Activated B cell treated with CpG ODN at 0.5 μM for 24 hours (primary cell): ENCODE data around the gene ACKR3. TPM values are rescaled to one million over a fixed set of nuclear protein-coding genes. Genes with fewer than 3 reads are reported as not detected.

Experiments
- ATAC-seq: fragments of 200-7000 bp; cut with Tn5 transposase; one replicate; pipeline ENCODE4 v1.10.0; 2021; ENCODE audit warnings: low read depth, mild to moderate bottlenecking, moderate library complexity
- CTCF ChIA-PET: fragments of 350-600 bp; sonication (Branson Sonifier 250); formaldehyde crosslinking; loops from one replicate; lab custom pipeline; 2021; ENCODE audit warnings: antibody characterized with exemption; lab: Charles Lee
- POLR2A ChIA-PET: fragments of 350-600 bp; sonication (Branson Sonifier 250); formaldehyde crosslinking; loops from one replicate; lab custom pipeline; 2021; ENCODE audit warnings: antibody characterized with exemption; lab: Charles Lee
- DNase-seq: peaks from one replicate; pipeline ENCODE4 v3.0.0; 2022
- H3K27ac Mint-ChIP-seq: one replicate; pipeline ENCODE4 v1.8.0; 2020; ENCODE audit warnings: mixed read lengths
- H3K27me3 Mint-ChIP-seq: one replicate; pipeline ENCODE4 v1.8.0; 2021; ENCODE audit warnings: mixed read lengths
- H3K36me3 Mint-ChIP-seq: one replicate; pipeline ENCODE4 v1.8.0; 2021; ENCODE audit warnings: low read depth, mixed read lengths
- H3K4me1 Mint-ChIP-seq: one replicate; pipeline ENCODE4 v1.8.0; 2021; ENCODE audit warnings: mixed read lengths
- H3K4me3 Mint-ChIP-seq: one replicate; pipeline ENCODE4 v1.8.0; 2020; ENCODE audit warnings: mild to moderate bottlenecking, mixed read lengths
- H3K9me3 Mint-ChIP-seq: one replicate; pipeline ENCODE4 v1.8.0; 2020; ENCODE audit warnings: mixed read lengths
- intact Hi-C: fragments of 100-400 bp; cut with micrococcal nuclease; formaldehyde crosslinking; loops from one replicate; pipeline ENCODE4 v1.15.1; 2024
- total RNA-seq: library from RNA; stranded (reverse); gene quantifications from 2 replicates; pipeline ENCODE4 v1.2.3, GENCODE V29; 2022
- TF ChIP-seq, protein P1 (sequence below): fragments of 200-600 bp; IDR thresholded peaks from one replicate; pipeline ENCODE4 v1.8.0; 2022; ENCODE audit warnings: antibody characterized with exemption, mild to moderate bottlenecking

Gene ACKR3
- total RNA-seq, 1 donor from 2014 or later: 6.6 TPM

DNA sequence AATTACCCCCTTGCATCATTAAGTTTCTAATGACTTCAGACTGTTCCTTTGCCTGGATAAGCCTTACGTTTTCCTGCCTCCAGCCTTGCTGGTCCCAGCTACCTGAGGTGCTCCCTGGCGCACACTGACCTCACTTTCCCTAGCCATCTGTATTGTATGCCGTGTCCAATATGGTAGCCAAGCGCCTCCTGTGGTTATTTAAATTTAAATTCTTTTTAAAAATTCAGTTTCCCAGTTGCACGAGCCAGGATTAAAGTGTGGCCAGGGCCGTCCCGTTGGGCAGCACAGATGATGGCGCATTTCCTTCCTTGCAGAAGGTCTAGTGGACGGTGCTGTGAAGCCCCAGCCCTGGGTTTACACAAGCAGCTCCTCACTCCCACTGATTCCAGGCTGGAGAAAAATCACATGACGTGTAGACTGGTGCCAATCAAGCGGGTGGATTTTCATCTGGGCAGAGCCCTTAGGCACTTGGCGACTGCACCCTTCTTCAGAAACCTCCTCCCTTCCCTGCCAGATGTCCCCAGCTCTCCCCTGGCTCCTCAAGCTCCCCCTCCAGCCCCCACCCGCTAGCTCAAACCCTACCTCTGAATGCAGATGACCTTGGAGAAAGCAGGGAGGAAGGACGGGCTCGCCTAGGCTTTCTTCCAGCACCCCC, 33.9 kb downstream of the ACKR3 start:
- no peaks in the 10 kb centered on the region for H3K9me3 Mint-ChIP-seq
- TF ChIP-seq, protein P1, sequence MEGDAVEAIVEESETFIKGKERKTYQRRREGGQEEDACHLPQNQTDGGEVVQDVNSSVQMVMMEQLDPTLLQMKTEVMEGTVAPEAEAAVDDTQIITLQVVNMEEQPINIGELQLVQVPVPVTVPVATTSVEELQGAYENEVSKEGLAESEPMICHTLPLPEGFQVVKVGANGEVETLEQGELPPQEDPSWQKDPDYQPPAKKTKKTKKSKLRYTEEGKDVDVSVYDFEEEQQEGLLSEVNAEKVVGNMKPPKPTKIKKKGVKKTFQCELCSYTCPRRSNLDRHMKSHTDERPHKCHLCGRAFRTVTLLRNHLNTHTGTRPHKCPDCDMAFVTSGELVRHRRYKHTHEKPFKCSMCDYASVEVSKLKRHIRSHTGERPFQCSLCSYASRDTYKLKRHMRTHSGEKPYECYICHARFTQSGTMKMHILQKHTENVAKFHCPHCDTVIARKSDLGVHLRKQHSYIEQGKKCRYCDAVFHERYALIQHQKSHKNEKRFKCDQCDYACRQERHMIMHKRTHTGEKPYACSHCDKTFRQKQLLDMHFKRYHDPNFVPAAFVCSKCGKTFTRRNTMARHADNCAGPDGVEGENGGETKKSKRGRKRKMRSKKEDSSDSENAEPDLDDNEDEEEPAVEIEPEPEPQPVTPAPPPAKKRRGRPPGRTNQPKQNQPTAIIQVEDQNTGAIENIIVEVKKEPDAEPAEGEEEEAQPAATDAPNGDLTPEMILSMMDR: no peak
- intact Hi-C loops: no loop called here
- H3K36me3 Mint-ChIP-seq: no peaks in the 10 kb centered on the region
- H3K4me3 Mint-ChIP-seq: no peak overlapping the region
- POLR2A ChIA-PET: no interaction called here
- no peak overlapping the region for H3K27ac Mint-ChIP-seq
- peaks cover 7% of the 10 kb centered on the region for H3K4me1 Mint-ChIP-seq
- ATAC-seq (no peak), DNase-seq (no peak)
- H3K27me3 Mint-ChIP-seq: peaks cover 32% of the 10 kb centered on the region
- CTCF ChIA-PET: no interaction called here

DNA sequence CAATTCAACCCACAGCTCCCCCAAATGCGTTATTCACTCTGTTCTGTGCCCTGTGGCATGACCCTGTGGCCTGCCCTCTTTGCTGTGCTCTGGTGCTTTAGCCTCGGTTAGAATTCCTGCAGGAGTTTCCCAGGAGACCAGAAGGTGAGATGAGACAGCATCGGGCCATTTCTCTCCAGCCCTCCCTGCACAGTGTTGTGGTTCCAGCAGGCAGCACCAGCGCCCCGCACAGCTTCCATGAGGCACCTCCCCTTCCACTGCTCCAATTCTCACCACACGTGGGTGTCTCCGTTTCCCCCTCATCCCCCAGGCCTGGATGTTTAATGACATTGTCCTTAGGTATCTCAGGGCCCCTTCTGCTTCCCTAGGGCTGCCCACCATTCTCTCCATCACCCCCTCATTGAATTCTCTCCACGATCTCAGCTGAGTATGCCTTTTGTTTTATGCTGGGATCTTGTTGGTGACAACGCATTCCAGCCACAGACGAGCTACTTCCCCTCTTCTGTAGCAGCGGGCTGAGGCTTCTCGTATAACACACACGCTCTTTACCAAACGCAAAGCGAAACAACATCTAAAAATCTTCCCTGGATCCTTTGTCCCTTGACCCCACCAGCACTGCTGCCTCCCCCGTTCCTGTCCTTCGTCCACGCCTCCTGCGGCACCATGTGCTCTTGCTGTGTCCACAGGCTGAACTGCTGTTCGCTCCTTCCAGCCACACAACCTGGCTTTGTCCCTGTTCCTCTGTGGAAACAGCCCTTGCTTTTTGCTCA, 35.1 kb downstream of the ACKR3 start:
- Mint-ChIP-seq H3K27ac (no peak overlapping the region), H3K36me3 (no peaks in the 10 kb centered on the region), H3K9me3 (no peaks in the 10 kb centered on the region), H3K4me1 (peaks cover 7% of the 10 kb centered on the region), H3K4me3 (no peak overlapping the region), H3K27me3 (peaks cover 40% of the 10 kb centered on the region)
- ATAC-seq (no peak), DNase-seq (no peak)
- ChIA-PET POLR2A (no interaction called here), CTCF (no interaction called here)
- intact Hi-C loops: no loop called here
- TF ChIP-seq, protein P1: no peak

DNA sequence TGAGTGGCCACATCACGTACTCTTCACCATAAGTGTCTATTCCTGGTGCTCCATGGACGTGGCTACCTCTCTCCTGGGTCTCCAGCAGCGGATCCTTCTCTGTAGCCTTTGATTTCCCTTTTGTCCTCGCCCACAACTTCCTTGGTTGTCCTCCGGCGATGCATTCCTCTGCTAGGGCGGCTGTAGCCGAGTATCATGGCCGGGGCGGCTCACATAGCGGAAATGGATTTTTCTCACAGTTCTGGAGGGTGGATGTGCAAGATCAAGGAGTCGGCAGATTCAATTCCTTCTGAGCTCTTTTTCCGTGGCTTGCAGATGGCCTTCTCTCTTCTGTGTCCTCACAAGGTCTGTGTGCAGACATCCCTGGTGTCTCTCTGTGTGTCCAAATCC, 35.7 kb downstream of the ACKR3 start:
- intact Hi-C loops: no loop called here
- H3K4me1 Mint-ChIP-seq: peaks cover 7% of the 10 kb centered on the region
- ATAC-seq (no peak), DNase-seq (no peak)
- TF ChIP-seq, protein P1: no peak
- H3K4me3 Mint-ChIP-seq: no peak overlapping the region
- peaks cover 39% of the 10 kb centered on the region for H3K27me3 Mint-ChIP-seq
- POLR2A ChIA-PET: no interaction called here
- CTCF ChIA-PET: no interaction called here
- no peaks in the 10 kb centered on the region for H3K9me3 Mint-ChIP-seq
- H3K27ac Mint-ChIP-seq: no peak overlapping the region
- H3K36me3 Mint-ChIP-seq: no peaks in the 10 kb centered on the region

DNA sequence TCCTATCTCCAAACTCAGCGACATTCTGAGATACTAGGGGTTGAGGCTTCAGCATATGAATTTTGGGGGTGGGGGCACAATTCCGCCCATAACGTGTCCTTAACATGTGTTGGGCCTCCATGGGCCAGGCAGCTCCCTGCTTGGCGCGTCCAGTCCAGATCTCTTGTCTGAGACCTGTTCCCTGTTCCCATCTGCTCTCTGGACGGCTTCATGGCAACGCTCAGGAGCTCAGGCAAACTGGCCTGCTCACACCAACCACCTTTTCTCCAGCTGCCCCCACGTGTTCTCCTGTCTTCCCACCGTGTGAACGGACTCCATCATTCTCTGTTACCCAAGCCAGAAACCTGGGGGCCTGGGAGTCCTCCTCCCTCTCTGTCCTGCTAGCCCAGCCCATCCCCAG, 36.4 kb downstream of the ACKR3 start:
- intact Hi-C loops: no loop called here
- ATAC-seq (no peak), DNase-seq (no peak)
- H3K27me3 Mint-ChIP-seq: peaks cover 36% of the 10 kb centered on the region
- ChIA-PET POLR2A (no interaction called here), CTCF (no interaction called here)
- no peaks in the 10 kb centered on the region for H3K36me3 Mint-ChIP-seq
- H3K4me1 Mint-ChIP-seq: peaks cover 7% of the 10 kb centered on the region
- no peak overlapping the region for H3K4me3 Mint-ChIP-seq
- TF ChIP-seq, protein P1: no peak
- H3K27ac Mint-ChIP-seq: no peak overlapping the region
- no peaks in the 10 kb centered on the region for H3K9me3 Mint-ChIP-seq

DNA sequence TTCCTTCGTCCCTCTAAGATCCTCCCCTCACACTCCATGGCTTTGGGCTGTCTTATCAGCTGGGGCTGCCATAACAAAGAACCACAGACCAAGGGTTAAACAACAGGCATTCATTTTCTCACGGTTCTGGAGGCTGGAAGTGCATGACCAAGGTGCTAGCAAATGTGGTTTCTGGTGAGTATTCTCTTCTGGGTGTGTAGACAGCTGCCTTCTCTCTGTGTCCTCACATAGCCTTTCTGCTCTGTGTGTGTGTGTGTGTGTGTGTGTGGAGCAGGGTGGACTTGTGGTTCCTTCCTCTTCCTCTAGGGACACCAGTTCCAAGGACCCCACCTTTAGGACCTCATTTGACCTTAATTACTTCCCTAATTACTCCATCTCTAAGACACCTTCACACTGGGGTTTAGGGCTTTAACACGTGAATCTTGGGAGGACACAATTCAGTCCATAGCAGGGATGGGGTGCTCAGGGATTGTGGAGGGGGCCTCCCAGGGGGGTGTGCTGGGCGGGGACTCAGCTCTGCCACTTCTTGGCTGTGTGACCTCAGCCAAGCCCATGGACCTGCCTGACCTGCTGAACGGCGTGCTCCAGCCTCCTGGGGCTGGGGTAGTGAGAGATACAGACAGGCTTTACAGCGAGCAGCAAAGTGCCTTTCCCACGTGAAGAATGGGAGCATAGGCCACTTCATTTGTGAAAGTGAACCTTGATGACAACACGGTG, 38.0 kb downstream of the ACKR3 start:
- TF ChIP-seq, protein P1: no peak
- ChIA-PET POLR2A (no interaction called here), CTCF (no interaction called here)
- Mint-ChIP-seq H3K4me1 (no peaks in the 10 kb centered on the region), H3K4me3 (no peak overlapping the region), H3K36me3 (no peaks in the 10 kb centered on the region), H3K27ac (no peak overlapping the region), H3K27me3 (peaks cover 36% of the 10 kb centered on the region), H3K9me3 (no peaks in the 10 kb centered on the region)
- DNase-seq: no peak
- ATAC-seq: no peak
- intact Hi-C loops: no loop called here
